Stimulated activated CD4-positive, alpha-beta T cell treated with anti-CD3 and anti-CD28 coated beads, Interleukin-12 subunit alpha, Interleukin-12 subunit beta, amount 100 ng/mL, for 48 hours (primary cell): ENCODE measurements around the gene YY2.
"Not testable (repeated sequence)": the region's sequence is repeated elsewhere in the genome, so short reads cannot be mapped to it uniquely, and the experiment has no call there.

Source experiments
- DNase-seq, 3 donors: peaks; one replicate each; pipeline ENCODE4 v3.0.0-alpha.2; 2020; ENCODE audit warnings: low read depth in 2 of 3, low spot score in 1 of 3

YY2 gene

DNA sequence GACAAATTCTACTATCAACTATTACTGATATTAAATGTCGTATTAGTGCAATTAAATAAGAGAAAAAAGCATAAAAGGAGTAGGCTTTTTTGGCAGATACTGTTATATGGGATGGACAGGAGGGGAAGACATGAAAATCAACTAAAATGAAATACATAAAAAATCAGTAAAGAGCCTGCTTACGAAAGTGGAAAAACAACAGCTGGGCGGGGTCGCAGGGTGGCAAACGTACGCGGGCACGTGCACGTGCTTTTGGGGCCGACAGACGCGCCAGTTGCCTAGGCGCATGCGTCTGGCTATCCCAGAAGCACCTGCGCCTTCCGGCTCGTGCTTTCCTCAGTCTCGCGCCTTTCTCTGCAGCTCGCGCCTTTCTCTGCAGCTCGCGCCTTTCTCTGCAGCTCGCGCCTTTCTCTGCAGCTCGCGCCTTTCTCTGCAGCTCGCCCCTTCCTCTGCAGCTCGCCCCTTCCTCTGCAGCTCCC lies at the start of gene YY2:
Gene YY2 (plus strand): TSS at position 51 of the 479 bp plus-strand sequence. CDS start 498 bp downstream, outside the sequence.
- DNase-seq: no peak

DNA sequence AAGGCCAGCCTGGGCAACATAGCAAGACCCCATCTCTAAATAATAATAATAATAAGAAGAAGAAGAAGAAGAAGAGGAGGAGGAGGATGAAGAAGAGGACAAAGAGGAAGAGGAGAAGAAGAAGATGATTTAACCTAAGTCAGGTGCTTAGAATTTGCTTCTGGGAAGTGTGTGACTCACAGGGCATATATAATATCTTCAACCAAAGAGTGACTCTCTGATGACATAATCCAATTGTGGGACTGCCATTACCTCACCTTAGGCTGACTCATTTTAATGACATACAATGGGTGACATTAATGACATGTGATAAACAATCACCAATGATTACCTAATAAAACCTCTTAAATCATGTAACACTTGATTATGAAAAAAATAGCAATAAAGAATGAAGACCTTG lies 49.1 kb upstream of the YY2 start:
- DNase-seq: no peak

DNA sequence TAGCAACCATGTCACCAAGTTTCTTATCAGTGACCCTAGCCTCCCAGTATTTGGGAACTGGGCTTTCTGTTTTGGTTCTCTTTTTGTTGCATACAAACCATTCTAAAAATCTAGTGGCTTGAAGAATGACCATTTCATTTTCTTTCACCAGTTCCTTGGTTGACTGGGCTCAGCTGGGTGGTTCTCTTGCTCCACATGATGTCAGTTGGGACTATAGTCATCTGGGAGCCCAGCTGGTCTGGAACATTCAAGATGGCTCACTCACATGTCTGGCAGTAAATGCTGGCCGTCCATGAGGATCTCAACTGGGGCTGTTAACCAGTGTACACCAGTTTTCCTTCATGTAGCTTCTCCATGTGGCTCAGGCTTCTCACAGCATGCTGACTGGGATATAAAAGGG lies 44.0 kb upstream of the YY2 start:
- no peak for DNase-seq

DNA sequence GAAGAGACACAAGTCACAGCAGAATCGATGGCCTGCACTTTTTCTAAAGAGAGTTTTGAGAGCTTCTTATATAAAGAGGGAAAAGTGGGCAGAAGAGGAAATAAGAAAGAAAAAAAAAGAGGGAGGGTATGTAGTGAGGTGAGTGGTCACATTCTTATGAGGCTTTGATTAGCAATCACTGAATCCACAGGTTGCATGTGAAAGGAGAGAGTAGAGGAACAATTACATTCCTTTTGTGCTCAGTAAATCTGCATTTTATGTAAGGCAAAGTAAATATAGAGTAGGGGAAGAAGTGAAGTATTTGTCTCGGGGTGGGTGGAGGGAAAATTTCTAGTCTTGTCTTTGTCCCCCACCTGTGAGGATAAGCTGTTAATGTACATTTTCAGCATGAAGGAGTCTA lies 43.2 kb upstream of the YY2 start:
- no peak for DNase-seq

DNA sequence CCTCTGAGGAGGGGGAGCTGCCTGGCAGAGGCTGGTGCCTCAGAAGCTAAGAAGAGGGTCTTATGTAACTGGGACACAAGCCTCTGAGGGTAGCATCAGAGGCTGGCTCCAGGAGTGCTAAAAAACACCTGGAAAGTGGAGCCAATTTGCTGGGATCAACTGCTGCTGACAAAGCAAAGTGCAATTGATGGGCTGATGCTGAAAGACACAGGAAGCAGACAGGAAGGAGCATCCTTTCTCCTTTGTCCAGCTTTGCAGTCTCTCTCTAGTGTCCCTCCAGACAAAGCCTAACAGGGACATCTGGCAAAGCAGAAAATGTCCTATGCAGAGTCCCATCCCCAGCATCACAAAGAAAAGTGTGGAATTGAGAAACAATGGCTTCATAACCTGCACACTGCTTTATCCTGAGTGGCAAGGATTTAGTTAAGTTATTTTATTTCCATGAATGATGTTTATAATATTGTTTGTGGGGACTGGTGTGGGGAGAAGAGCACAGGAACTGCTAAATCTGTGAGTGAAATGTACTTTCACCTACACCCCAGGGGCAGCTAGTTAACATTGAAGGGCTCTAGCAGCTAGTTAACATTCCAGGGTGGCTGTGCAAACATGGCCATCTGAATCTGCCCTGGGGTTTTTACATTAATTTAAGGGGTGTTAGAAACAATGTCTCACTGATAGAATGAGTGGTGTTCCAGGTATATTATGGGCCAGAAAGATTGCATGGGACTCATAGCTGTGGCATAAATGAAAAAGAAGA lies 42.0 kb upstream of the YY2 start:
- no peak for DNase-seq

DNA sequence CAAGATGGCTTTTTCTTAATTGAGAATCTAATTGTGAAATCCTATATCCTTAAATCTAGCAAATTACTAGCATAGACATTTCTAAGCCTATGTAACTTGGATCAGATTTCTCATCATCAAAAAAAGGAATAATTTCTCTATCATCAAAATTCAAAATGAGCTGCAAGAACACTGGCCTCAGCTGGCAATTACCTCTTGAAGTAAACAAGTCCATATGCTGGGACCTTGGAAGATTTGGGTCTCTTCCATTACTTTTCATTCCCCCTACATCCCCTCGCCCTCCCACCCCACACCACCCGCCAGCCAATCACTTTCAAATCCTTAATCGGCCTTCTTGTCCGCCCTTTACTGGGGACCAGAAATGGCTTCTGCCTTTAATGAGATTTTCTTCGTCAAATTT lies 39.7 kb upstream of the YY2 start:
- no peak for DNase-seq

DNA sequence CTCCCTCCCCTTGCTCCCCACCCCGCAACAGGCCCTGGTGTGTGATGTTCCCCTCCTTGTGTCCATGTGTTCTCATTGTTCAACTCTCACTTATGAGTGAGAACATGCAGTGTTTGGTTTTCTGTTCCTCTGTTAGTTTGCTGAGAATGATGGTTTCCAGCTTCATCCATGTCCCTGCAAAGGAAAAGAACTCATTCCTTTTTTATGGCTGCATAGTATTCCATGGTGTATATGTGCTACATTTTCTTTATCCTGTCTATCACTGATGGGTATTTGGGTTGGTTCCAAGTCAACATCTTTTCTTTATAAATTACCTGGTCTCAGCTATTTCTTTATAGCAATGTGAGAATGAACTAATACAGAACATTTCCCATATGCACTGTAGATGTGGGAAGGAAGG lies 35.6 kb upstream of the YY2 start:
- not testable (repeated sequence) for DNase-seq

DNA sequence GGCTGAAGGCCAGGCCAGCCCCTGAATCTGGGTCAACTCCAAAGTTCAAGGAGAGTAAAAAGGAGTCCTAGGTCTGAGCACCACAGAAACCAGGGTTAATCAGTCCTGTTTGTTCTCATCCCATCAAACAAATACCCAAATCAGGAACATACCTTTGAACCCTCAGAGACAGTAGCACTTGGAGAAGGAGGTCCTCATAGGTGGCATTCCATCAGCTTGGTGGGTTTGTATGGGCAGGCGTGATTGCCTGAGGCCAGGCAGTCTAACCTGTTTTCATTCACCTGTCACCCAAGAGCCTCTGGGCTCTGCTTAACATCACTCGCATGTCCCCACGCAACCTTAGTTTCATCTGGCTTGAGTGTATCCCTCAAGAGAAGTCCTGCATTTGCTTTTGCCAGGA lies 33.9 kb upstream of the YY2 start:
- no peak for DNase-seq

DNA sequence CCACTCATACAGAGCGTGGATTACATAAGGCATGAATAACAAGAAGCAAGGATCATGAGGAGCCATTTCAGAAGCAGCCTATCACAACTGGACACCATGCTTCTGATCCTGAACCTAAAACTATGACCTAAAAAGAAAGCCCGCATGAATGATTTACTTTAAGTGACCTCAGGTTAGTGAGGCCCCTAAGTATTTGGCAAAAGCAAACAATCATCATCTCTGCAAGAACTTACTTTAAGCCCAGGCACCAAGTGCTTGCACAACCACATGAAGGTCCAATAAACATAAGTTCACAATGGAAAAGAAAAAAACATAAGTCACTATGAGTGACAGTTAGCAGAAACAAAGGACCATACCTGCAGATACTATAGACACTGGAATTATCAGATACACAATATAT lies 24.3 kb upstream of the YY2 start:
- no peak for DNase-seq

DNA sequence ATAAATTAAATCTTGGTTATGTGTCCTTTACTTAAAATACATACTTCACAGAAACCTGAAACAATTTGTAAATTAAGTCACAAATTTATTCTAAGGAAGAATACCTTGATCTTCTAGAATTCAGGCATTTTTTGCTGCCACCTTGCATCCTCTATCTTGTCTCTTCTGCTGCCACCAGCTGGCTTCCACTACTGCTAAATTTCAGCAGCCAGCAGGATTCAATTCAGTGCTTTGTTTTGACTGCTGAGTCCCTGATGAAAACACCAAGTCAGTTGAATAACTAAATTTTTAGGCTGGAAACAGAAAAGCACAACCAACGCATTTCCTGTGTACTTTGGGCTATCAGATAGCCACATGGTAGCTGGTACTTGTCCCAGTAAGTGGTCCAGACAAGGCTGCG lies 18.7 kb upstream of the YY2 start:
- DNase-seq: no peak

DNA sequence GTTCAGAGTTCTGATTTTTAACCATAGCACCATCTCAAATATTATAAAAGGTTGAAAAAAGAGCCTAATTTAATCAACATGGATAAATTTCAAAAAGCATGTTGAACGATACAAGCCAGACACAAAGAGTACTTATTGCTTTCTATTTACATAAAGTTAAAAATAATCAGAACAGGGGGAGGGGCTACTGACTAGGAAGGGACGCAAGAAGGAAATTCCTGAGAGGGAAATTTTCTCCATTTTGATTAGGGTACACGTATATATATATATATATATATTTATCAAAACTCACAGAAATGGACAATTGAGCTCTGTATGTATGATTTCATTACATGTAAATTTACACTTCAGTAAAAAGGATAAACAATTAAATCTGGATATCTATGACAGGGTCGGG lies 16.9 kb upstream of the YY2 start:
- DNase-seq: no peak

DNA sequence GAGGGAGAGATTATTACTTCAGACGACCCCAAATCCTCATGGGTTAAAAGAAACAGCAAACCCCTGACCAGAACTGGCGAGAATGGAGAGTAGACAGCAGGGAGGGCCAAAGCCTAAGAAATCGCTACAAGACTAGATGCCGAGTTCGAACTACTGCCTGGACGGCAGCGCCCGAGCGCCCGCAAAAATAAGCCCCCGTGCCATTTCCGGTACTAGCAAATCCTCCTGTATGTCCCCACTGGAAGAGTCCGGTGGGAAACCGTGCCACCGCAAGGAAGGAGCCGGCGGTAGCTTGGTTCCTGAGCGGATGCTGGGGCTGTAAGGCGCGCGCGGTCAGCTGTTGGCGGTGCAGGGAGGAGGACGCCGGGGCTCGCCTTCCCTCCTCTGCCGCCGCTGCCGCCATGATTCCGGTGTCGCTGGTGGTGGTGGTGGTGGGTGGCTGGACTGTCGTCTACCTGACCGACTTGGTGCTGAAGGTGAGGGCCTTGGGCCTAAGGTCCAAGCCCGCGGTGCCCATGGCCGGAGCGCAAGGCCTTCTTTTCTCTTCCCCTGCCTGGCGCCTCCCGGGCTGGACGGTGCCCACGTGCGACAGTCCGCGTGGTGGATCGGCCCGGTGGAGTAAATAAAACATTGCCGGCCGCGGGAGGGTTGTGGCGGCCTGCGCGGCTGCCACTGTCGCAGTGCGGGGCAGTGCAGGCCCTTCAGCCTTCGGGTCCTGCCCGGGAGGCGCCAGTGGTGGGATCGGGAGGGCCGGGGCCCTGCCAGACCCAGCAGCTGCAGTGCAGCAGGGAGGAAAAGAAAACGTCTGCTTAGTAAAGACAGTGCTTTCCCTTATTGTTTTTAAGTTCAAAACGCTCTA lies 16.2 kb upstream of the YY2 start, which contains the start of gene MBTPS2:
Gene MBTPS2 (plus strand): TSS at position 284 of the 859 bp plus-strand sequence. CDS start 118 bp downstream, at position 402.
- DNase-seq: peak; percentile 72 to 78 (median 74)

DNA sequence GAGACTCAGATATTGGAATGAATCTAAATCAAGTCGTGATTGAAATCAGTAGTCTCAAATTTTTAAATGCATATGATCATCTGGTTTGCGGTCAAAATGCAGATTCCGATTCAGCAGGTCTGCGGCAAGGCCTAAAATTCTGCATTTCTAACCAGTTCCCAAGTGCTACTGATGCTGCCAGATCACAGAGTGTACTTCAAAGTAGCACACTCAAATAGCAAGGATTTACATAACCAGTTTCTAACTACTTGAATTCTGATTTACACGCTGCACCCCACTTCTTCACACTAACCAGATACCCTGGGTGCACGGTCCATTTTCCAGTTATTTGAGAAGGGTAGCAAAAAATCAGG lies 15.6 kb upstream of the YY2 start:
- peak; percentile 5 to 20 (median 6) for DNase-seq

DNA sequence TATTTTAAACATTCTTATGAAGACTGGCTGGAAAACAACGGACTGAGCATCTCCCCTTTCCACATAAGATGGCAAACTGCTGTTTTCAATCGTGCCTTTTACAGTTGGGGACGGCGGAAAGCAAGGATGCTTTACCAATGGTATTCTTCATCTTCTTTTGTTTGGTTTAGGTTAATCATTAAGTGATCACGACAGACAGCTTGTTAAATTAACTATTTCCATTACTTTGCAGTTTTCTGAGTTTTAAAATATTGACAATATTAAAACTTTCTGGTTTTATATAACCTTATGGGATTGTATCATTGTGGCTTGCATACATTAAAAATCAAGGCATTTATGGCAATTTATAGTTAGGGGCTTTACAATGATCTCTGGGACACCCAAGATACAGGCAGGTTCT lies 12.6 kb upstream of the YY2 start:
- DNase-seq: no peak

DNA sequence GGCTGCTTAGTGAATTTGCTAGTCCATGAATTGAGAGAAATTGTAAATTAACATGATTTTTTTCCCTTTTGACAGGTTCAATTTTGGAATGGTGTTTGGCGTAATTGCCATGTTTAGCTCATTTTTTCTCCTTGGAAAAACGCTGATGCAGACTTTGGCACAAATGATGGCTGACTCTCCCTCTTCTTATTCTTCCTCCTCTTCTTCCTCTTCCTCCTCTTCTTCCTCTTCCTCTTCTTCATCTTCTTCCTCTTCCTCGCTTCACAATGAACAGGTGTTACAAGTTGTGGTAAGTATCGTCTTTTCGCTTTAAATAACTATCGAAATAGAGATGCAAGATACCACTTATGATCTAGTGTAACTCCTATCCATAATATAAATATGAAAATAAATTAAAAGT lies 10.7 kb upstream of the YY2 start:
- no peak for DNase-seq

DNA sequence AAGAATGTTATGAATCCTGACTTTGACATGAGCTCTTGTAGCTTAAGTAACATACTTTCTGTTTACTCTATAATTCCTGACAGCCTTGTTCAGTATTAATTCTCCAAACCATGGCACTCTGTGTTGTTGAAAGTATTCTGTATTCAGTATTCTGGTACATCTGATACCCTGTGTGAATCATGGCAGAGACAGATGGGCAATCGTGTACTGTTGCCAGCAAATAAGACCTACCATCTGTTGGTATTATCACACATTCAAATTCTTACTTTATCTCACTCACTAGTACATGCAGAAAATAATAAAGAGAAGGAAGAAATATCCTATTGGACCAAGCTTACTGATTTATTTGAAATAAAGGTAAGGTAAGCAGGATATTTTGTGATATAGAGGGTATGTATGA lies 8.4 kb upstream of the YY2 start:
- no peak for DNase-seq

DNA sequence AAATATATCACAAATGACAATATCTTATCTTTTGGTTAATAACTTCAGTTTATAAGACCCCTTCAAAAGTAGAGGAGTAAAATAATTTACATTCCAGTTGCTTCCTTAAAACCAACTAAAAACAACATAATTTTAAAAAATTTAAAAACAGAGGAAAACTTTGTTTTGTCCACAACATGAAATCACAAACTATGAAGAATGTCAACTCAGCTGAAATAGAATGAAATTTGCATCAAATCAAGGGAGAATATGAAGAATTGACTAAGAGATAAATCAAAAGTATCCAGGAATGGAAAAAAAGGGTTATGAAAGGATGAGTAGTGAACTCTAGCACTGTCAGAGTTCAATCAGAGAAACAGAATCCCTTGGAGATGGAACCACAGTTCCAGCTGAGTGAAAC lies 2.2 kb upstream of the YY2 start:
- no peak for DNase-seq

DNA sequence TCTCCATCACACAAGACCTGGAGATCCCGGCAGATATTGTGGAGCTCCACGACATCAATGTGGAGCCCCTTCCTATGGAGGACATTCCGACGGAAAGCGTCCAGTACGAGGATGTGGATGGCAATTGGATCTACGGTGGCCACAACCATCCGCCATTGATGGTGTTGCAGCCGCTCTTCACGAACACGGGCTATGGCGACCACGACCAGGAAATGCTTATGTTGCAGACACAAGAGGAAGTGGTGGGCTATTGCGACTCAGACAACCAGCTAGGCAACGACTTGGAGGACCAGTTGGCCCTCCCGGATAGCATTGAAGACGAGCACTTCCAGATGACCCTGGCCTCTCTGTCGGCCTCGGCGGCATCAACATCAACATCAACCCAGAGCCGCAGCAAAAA lies 717 bp downstream of the YY2 start:
- no peak for DNase-seq

DNA sequence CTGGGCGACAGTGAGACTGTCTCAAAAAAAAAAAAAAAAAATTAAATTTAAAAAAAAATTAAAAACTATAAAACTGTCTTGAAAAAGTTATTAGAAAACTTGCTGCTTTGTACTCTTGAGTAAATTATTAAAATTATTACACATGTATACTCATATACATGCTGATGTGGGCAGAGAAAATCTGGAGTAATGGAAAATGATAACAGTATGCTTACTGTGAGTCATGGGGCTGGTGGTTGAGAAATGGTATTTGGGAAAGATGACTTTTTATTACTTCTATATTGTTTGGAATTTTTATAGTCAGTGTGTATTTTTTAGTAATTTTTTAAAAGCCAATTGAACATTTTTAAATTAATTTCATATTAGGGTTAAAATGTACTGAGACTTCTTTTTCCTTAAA lies 7.5 kb downstream of the YY2 start:
- no peak for DNase-seq

DNA sequence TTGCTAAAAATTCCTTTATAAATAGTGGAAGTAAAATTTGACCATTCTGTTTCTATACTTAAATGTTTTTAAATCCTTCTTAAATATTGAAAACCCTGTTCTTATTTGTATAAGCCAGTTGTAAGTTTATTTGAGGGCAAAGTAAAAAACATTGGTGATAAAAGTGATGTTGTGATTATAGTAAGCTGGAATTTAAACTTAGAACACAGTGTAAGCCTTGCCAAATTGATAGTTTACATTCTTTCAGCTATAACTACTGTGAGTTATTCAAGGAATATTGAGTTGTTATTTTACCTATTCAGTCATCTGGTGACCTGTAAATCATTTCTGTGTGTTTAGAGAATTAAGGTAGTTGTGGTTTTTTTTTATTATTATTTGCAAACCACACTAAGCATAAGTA lies 9.6 kb downstream of the YY2 start:
- DNase-seq: no peak

DNA sequence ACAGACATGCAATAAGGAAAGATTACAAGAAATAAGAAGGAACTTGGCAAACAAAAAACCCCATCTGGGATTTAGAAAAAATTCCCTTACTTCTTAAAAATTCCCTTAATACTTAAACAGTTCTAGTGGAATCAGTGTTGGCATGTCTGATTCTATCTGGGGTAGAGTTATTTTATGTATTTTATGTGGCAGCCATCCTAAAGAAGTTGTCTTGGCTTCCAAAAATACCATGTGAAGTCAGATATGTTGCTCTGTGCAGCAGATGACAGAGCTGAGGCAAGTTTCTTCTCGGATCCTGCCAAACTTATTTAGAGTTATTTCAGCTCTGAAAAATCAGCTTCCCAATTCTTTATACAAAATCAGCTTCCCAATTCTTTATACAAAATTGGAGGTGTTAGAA lies 14.7 kb downstream of the YY2 start:
- DNase-seq: no peak

DNA sequence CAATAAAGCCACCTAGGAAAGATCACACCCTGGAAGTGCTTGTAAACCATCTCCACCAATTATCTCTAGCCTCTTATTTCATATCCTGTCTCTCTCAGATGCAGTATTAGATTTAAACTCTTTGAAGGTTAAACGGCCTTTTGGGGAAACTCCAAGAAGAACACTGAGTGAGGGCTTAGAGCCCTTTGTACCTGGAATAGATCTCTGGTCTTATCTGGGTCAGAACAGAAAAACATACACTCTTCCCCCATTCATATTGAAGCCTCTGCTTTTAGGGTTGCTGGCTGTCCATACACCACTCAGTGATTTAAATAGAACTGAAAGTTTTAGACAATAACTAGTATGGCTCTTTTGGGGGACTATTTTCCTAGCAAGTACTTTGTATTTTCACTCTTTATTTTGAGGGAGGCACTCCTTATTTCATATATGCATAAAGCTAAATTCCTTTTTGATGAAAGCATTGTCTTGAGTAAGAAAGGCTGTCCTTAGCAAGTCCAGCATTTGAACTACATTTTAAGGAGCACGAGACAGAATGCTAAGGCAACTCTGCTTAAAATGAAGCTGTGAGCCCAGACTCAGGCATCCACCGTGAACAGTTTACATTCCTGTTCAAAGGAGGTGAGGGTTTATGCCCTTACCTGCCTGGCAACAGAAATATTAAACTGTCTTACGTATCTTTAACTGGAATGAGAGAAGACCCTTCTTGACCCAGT lies 17.4 kb downstream of the YY2 start:
- DNase-seq: no peak
